GM23338 (cell line): ENCODE results near the gene UMODL1. TPM values are rescaled to one million over a fixed set of nuclear protein-coding genes. Genes with fewer than 3 reads are reported as not detected.

ENCODE experiments used
- ATAC-seq: fragments of 200-7000 bp; cut with Tn5 transposase; 3 replicates; pipeline ENCODE4 v1.9.1; 2020
- DNase-seq: peaks from one replicate; pipeline ENCODE4 v3.0.0-alpha.2; 2015; ENCODE audit warnings: low spot score
- H2AFZ ChIP-seq: fragments of 200-600 bp; sonication (generic); 2 replicates; pipeline ENCODE4 v1.8.0; 2016; ENCODE audit warnings: antibody characterized with exemption, mild to moderate bottlenecking, moderate library complexity
- H3F3A ChIP-seq: fragments of 200-600 bp; sonication (generic); replicated peaks from 2 replicates; pipeline ENCODE4 v1.8.0; 2017; ENCODE audit warnings: antibody characterized with exemption, mixed run types, low read depth
- H3K27ac ChIP-seq: fragments of 200-600 bp; sonication (generic); 2 replicates; pipeline ENCODE4 v1.6.1; 2016; ENCODE audit warnings: low read depth
- H3K27me3 ChIP-seq: fragments of 200-600 bp; sonication (generic); 2 replicates; pipeline ENCODE4 v1.8.0; 2016; ENCODE audit warnings: mild to moderate bottlenecking, mixed run types, moderate library complexity; ENCODE audit not compliant: insufficient read depth
- H3K36me3 ChIP-seq: fragments of 200-600 bp; sonication (generic); 2 replicates; pipeline ENCODE4 v1.8.0; 2016; ENCODE audit warnings: mild to moderate bottlenecking; ENCODE audit not compliant: insufficient read depth
- H3K4me1 ChIP-seq: fragments of 200-600 bp; sonication (generic); 2 replicates; pipeline ENCODE4 v1.8.0; 2016; ENCODE audit warnings: mild to moderate bottlenecking, moderate library complexity; ENCODE audit not compliant: insufficient read depth
- H3K4me2 ChIP-seq: fragments of 200-600 bp; sonication (generic); 2 replicates; pipeline ENCODE4 v1.7.1; 2017; ENCODE audit warnings: mixed run types
- H3K4me3 ChIP-seq: fragments of 200-600 bp; sonication (generic); 2 replicates; pipeline ENCODE4 v1.6.1; 2016; ENCODE audit warnings: mixed run types
- H3K79me2 ChIP-seq: fragments of 200-600 bp; sonication (generic); replicated peaks from 2 replicates; pipeline ENCODE4 v1.8.0; 2017; ENCODE audit warnings: mild to moderate bottlenecking; ENCODE audit not compliant: insufficient read depth
- H3K9me2 ChIP-seq: fragments of 200-600 bp; sonication (generic); 2 replicates; pipeline ENCODE4 v1.8.0; 2017; ENCODE audit not compliant: insufficient read depth
- H4K20me1 ChIP-seq: fragments of 200-600 bp; sonication (generic); replicated peaks from 2 replicates; pipeline ENCODE4 v1.8.0; 2017; ENCODE audit warnings: mild to moderate bottlenecking; ENCODE audit not compliant: insufficient read depth
- H3K27ac Mint-ChIP-seq: 2 replicates; pipeline ENCODE4 v1.8.0; 2020; ENCODE audit warnings: inconsistent platforms, mild to moderate bottlenecking, moderate library complexity, mixed read lengths
- H3K27me3 Mint-ChIP-seq: 3 replicates; pipeline ENCODE4 v1.8.0; 2022; ENCODE audit warnings: low read depth, mild to moderate bottlenecking, moderate library complexity, mixed read lengths, inconsistent platforms; ENCODE audit not compliant: insufficient read depth, poor library complexity
- H3K36me3 Mint-ChIP-seq: 3 replicates; pipeline ENCODE4 v1.8.0; 2021; ENCODE audit warnings: low read depth, mild to moderate bottlenecking, inconsistent platforms, moderate library complexity, mixed read lengths
- H3K4me1 Mint-ChIP-seq: 3 replicates; pipeline ENCODE4 v1.8.0; 2020; ENCODE audit warnings: mild to moderate bottlenecking, inconsistent platforms, mixed read lengths
- H3K4me3 Mint-ChIP-seq: 3 replicates; pipeline ENCODE4 v1.8.0; 2021; ENCODE audit warnings: moderate library complexity, mild to moderate bottlenecking, inconsistent platforms, mixed read lengths
- H3K9me3 Mint-ChIP-seq: 3 replicates; pipeline ENCODE4 v1.8.0; 2020; ENCODE audit warnings: moderate library complexity, mild to moderate bottlenecking, inconsistent platforms, mixed read lengths
- CREB1 ChIP-seq: fragments of 250-450 bp; sonication (Bioruptor Pico); IDR thresholded peaks from 2 replicates; pipeline ENCODE4 v1.5.0; 2020; ENCODE audit warnings: low read depth, mild to moderate bottlenecking, moderate library complexity
- EZH2 ChIP-seq: fragments of 200-600 bp; sonication (generic); IDR thresholded peaks from one replicate; pipeline ENCODE4 v1.8.0; 2017; ENCODE audit warnings: antibody characterized with exemption, mild to moderate bottlenecking, low read depth; ENCODE audit not compliant: unreplicated experiment
- EZH2phosphoT487 ChIP-seq: fragments of 200-600 bp; sonication (generic); IDR thresholded peaks from one replicate; pipeline ENCODE4 v1.8.1; 2018; ENCODE audit warnings: antibody characterized with exemption; ENCODE audit not compliant: unreplicated experiment
- JUNB ChIP-seq: IDR thresholded peaks from one replicate; pipeline ENCODE4 v1.6.1; 2016; ENCODE audit warnings: antibody characterized with exemption; ENCODE audit not compliant: unreplicated experiment
- NANOG ChIP-seq: IDR thresholded peaks from 2 replicates; pipeline ENCODE4 v1.6.1; 2016; ENCODE audit warnings: antibody characterized with exemption, borderline replicate concordance
- POLR2AphosphoS5 ChIP-seq: IDR thresholded peaks from 2 replicates; pipeline ENCODE4 v1.6.1; 2016; ENCODE audit warnings: antibody characterized with exemption, low read depth
- STAT1 ChIP-seq: IDR thresholded peaks from one replicate; pipeline ENCODE4 v1.6.1; 2016; ENCODE audit warnings: antibody characterized with exemption; ENCODE audit not compliant: unreplicated experiment
- ZNF114 ChIP-seq: fragments of 250-450 bp; sonication (Bioruptor Pico); IDR thresholded peaks from 2 replicates; pipeline ENCODE4 v1.5.0; 2020; ENCODE audit warnings: mild to moderate bottlenecking, moderate library complexity
- ZNF331 ChIP-seq: fragments of 250-450 bp; sonication (Bioruptor Pico); IDR thresholded peaks from 2 replicates; pipeline ENCODE4 v1.5.0; 2020; ENCODE audit warnings: low read depth, mild to moderate bottlenecking, moderate library complexity
- polyA plus RNA-seq: library from polyadenylated mRNA; unstranded; fragments of >200 nt; fragmentation: Nextera tagmentation; extraction: Ambion mirVana; gene quantifications from 2 replicates; pipeline ENCODE4 v1.2.1, GENCODE V29; 2016
- total RNA-seq: library from RNA; depleted of rRNA; stranded (reverse); fragments of >200 nt; shearing (Covaris generic); gene quantifications from 2 replicates; pipeline ENCODE4 v1.2.3, GENCODE V29; 2014
- TF ChIP-seq, protein P1 (sequence below): IDR thresholded peaks from one replicate; pipeline ENCODE4 v1.6.1; 2018; ENCODE audit warnings: antibody characterized with exemption; ENCODE audit not compliant: unreplicated experiment
- TF ChIP-seq, protein P2 (sequence below): IDR thresholded peaks from 2 replicates; pipeline ENCODE4 v1.6.1; 2016; ENCODE audit warnings: antibody characterized with exemption
- TF ChIP-seq, protein P3 (sequence below), 2 experiments: fragments of 200-600 bp in 1 of 2; sonication (generic) in 1 of 2; conservative IDR thresholded peaks; 2 replicates each; pipeline versions ENCODE4 v1.5.1 to v1.6.1; 2016 to 2017; ENCODE audit warnings: antibody characterized with exemption in 2 of 2, low read depth in 2 of 2, mild to moderate bottlenecking in 2 of 2, moderate library complexity in 1 of 2

The UMODL1 gene
- total and polyA plus RNA-seq, 2 experiments from 2014 or later, result not detected

DNA sequence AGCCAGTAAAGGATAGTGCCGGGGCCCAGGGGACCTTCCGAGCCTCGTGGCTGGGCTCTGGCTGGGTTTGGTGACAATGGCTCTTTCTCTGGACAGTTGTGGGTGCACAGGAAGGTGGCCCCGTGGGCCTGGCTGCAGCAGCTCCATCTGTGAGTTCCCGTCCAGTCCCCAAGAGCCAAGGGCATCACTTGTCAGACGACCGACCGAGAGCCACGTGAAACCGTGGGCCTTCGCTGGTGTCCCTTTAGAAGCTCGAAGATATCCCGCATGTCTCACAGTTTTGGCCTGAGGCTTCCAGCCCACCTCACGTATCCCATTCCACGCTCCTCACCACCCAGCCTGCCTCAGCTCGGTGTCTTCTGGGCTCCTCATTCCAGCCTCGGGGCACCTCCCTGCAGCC lies 27.2 kb upstream of the UMODL1 start (continued):
- TF ChIP-seq, protein P1, sequence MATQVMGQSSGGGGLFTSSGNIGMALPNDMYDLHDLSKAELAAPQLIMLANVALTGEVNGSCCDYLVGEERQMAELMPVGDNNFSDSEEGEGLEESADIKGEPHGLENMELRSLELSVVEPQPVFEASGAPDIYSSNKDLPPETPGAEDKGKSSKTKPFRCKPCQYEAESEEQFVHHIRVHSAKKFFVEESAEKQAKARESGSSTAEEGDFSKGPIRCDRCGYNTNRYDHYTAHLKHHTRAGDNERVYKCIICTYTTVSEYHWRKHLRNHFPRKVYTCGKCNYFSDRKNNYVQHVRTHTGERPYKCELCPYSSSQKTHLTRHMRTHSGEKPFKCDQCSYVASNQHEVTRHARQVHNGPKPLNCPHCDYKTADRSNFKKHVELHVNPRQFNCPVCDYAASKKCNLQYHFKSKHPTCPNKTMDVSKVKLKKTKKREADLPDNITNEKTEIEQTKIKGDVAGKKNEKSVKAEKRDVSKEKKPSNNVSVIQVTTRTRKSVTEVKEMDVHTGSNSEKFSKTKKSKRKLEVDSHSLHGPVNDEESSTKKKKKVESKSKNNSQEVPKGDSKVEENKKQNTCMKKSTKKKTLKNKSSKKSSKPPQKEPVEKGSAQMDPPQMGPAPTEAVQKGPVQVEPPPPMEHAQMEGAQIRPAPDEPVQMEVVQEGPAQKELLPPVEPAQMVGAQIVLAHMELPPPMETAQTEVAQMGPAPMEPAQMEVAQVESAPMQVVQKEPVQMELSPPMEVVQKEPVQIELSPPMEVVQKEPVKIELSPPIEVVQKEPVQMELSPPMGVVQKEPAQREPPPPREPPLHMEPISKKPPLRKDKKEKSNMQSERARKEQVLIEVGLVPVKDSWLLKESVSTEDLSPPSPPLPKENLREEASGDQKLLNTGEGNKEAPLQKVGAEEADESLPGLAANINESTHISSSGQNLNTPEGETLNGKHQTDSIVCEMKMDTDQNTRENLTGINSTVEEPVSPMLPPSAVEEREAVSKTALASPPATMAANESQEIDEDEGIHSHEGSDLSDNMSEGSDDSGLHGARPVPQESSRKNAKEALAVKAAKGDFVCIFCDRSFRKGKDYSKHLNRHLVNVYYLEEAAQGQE, result no peak
- TF ChIP-seq STAT1 (no peak), POLR2AphosphoS5 (no peak), ZNF114 (CRISPR knock-in tag) (no peak), EZH2phosphoT487 (no peak), JUNB (no peak), NANOG (no peak), CREB1 (CRISPR knock-in tag) (no peak), EZH2 (no peak), ZNF331 (no peak)
- TF ChIP-seq, protein P2, sequence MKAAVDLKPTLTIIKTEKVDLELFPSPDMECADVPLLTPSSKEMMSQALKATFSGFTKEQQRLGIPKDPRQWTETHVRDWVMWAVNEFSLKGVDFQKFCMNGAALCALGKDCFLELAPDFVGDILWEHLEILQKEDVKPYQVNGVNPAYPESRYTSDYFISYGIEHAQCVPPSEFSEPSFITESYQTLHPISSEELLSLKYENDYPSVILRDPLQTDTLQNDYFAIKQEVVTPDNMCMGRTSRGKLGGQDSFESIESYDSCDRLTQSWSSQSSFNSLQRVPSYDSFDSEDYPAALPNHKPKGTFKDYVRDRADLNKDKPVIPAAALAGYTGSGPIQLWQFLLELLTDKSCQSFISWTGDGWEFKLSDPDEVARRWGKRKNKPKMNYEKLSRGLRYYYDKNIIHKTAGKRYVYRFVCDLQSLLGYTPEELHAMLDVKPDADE, result no peak
- TF ChIP-seq, protein P3, sequence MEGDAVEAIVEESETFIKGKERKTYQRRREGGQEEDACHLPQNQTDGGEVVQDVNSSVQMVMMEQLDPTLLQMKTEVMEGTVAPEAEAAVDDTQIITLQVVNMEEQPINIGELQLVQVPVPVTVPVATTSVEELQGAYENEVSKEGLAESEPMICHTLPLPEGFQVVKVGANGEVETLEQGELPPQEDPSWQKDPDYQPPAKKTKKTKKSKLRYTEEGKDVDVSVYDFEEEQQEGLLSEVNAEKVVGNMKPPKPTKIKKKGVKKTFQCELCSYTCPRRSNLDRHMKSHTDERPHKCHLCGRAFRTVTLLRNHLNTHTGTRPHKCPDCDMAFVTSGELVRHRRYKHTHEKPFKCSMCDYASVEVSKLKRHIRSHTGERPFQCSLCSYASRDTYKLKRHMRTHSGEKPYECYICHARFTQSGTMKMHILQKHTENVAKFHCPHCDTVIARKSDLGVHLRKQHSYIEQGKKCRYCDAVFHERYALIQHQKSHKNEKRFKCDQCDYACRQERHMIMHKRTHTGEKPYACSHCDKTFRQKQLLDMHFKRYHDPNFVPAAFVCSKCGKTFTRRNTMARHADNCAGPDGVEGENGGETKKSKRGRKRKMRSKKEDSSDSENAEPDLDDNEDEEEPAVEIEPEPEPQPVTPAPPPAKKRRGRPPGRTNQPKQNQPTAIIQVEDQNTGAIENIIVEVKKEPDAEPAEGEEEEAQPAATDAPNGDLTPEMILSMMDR (conservative IDR thresholded peaks at IDR 0.05; ENCODE audit: low read depth in 2 of 2), result no peak

DNA sequence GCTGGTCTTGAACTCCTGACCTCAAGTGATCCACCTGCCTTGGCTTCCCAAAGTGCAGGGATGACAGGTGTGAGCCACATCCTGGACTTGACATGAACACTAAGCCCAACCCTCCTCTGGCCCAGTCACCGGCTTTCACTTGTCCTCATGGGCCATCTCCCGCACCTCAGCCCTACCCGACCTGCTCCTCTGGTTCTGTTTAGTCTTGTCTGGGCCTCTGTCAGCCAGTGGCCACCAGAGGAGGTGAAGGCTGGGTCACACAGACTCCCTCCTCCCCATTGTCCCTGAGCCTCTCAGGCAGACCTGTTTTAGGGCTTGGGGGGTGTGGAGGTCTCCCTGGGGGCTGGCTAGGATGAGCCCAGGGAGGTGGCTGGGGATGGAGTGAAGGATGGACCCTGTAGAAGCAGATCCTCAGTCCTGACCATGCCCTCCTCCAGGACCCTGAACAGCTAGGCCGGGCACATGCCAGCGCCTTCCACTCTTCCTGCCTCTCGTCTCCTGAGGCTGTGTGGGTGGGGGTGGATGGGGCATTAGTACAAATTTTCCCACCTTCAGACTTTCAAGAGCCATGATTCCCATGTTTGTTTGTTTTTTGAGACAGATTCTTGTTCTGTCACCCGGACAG lies 26.1 kb upstream of the UMODL1 start:
- H3K36me3 ChIP-seq, result no peaks in the 10 kb centered on the region
- H3K4me3 ChIP-seq, result no peak overlapping the region
- H3K36me3 Mint-ChIP-seq, result no peaks in the 10 kb centered on the region
- 0 out of 3 replicates have a peak, but pooled peaks cover 2% of the 10 kb centered on the region for H3K4me1 Mint-ChIP-seq
- no peaks in the 10 kb centered on the region for H3K9me3 Mint-ChIP-seq
- no peak overlapping the region for H3K4me2 ChIP-seq
- H3K27ac Mint-ChIP-seq, result no peak overlapping the region
- no peaks in the 10 kb centered on the region for H3K9me2 ChIP-seq
- DNase-seq (no peak), ATAC-seq (no peak)
- H2AFZ ChIP-seq, result no peak overlapping the region
- no peaks in the 10 kb centered on the region for H4K20me1 ChIP-seq
- no peaks in the 10 kb centered on the region for H3F3A ChIP-seq
- no peaks in the 10 kb centered on the region for H3K27me3 ChIP-seq
- H3K4me3 Mint-ChIP-seq, result no peak overlapping the region
- no peak overlapping the region for H3K27ac ChIP-seq
- H3K27me3 Mint-ChIP-seq, result peaks cover 6% of the 10 kb centered on the region
- no peaks in the 10 kb centered on the region for H3K4me1 ChIP-seq
- H3K79me2 ChIP-seq, result no peaks in the 10 kb centered on the region
- TF ChIP-seq, protein P2, result no peak
- no peak for TF ChIP-seq CREB1 (CRISPR knock-in tag)
